GM19324 (cell line): ENCODE results near the gene RHO.

Experiments
- ATAC-seq: cut with Tn5 transposase; IDR thresholded peaks from one replicate; pipeline ENCODE4 v1.9.1; 2021; ENCODE audit warnings: mild to moderate bottlenecking, moderate library complexity; ENCODE audit not compliant: unreplicated experiment, low FRiP score

The RHO gene

GRCh38 chr3:129557548-129557894 is 29.1 kb downstream of the RHO start:
- ATAC-seq = no peak

DNA sequence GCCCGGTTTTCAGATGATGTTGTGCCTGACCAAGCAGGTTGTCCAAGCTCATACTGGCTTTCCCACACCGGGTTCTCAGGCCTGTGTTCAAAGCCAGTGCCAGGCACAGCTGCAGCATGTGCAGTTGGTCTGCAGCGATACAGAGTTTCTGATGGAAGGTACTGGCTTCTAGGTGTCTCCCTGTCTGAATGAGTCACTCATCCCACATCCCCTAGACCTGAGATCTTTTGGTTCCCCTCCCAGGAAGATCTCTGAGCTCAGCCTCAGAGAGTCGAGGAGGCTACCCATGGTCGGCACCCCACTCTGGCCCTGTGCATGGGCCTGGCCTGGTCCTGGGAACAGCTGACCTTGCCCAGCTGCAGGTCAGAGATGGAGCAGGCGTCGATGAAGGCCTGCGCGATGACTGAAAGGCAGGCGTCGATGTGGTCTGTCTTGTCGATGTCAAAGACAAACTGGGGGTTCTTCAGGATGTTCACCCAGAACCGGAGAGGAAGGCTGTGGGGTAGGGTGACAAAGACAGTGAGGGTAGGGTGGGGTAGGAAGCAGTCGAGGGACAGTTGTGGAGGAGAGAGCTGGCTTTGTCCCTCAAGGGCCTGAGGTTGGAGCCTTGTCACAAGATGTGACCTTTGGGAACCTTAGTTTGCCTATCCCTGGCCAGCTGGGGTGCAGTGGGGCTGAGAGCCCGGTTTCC is 29.8 kb downstream of the RHO start:
- no peak for ATAC-seq

- ATAC-seq = no peak
Observed at GRCh38 chr3:129558772-129559564, 30.5 kb downstream of the RHO start.

DNA sequence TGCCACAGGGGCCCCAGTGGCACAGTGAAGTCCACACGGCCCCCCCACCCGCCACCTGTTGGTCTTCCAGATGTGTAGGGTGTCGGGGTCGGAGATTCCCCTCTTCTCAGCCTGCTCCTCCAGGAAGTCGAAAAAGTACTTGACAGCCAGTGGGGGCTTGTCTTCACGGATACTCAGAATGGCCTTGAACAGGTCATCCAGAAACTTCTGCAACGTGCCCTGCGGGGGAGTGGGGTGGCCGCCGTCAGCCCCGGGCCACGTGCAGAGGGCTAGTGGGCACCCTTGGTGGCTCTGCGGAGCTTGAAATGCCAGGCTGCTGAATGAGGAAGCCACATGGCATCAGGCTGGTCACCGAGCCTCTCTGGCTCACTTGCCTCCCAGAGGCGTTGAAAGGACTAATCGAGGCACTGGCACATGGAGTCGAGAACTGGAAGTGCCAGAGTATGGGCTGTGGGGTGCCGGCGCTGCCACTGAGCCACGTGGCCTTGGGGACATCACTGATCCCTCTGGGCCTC is 31.2 kb downstream of the RHO start:
- no peak for ATAC-seq

- ATAC-seq = no peak
Observed at GRCh38 chr3:129560269-129560787, 31.9 kb downstream of the RHO start.

DNA sequence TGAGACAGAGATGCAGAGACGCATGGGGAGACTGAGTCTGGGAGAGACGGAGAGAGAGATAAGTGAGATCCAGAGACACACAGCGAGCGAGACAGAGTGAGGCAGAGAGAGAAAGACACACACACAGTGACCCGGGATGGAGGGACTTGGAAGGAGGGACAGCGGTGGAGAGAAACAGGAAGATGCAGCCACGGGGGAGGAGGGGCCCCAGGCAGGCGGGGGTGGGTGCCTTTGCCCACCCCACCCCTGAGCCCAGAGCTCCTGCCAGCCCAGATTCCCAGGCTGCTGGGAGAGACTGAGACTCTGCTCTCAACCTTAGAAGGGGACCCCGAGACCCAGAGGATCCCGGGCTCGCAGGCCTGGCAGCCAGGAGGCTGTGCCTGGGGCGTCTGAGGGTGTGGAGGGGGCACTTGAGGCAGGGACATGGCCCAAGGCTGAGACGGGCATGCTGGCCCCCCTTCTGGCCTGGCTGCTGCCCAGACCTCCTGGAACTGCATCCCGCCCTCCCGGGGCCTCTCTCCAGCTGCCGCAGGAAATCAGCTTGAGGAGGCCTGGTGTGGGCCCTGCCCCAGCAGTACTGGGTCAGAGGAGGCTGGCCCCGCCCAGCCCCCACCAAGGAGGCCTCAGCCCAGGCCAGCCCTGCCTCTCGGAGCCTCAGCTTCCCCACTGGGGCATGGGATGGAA is 32.6 kb downstream of the RHO start:
- no peak for ATAC-seq

DNA sequence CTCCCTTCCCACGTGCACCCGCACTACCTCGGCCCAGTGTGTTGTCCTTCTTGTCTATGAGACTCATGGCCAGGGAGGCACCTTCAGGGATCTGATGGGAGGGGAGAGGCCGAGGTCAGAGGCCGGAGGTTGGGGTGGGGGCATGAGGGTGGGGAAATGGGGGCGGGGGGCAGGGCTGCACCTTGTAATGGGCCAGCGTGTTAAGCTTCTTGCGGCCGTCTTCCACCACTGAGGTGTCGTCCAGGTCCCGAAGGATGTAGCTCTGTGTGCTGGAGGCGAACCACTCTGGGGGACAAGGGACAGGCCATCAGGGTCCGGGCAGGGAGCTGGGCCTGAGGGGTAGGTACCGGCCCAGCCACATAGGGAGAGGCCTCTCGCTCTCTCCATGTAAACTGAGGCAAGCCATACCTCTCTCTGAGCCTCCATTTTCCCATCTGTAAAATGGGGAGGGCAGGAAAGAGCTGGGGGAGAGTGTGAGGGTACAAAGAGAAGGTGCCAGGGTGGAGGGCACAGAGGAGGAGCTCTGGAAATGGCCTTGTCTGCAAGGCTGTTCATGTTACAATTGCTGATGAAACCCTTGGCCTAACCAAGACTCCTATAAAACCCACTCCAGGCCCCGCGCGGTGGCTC is 33.3 kb downstream of the RHO start:
- no peak for ATAC-seq

GRCh38 chr3:129562803-129563202 is 34.4 kb downstream of the RHO start:
- no peak for ATAC-seq

GRCh38 chr3:129563332-129563731 is 34.9 kb downstream of the RHO start:
- ATAC-seq = no peak

DNA sequence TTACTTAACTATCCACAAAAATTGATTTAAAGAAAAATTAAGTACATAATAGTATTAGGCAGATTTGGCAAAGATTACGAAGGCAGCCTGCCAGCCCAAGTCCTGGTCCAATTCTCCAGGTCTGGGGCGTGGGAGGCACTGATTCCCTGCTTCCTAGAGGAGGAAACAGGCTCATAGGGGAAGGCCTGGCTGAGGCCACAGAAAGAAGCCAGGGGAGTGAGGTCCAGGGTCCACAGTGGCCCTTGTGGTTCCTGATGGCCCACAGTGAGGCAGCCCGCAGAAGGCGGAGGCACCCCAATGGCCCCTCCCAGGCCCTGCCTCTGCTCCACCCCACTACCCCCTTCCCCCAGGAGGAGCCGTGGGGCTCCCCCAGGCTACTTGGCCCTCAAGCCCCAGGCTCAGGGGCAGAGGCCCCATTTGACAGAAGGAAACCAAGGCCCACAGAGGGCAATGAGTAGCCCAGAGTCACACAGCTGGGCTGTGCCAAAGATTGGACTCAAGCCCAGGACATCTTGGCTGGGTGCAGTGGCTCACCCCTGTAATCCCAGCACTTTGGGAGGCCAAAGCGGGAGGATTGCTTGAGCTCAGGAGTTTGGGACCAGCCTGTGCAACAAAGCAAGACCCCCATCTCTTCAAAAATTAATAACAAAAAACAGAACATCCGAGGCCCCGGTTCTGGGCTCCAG is 35.6 kb downstream of the RHO start:
- ATAC-seq = no peak

DNA sequence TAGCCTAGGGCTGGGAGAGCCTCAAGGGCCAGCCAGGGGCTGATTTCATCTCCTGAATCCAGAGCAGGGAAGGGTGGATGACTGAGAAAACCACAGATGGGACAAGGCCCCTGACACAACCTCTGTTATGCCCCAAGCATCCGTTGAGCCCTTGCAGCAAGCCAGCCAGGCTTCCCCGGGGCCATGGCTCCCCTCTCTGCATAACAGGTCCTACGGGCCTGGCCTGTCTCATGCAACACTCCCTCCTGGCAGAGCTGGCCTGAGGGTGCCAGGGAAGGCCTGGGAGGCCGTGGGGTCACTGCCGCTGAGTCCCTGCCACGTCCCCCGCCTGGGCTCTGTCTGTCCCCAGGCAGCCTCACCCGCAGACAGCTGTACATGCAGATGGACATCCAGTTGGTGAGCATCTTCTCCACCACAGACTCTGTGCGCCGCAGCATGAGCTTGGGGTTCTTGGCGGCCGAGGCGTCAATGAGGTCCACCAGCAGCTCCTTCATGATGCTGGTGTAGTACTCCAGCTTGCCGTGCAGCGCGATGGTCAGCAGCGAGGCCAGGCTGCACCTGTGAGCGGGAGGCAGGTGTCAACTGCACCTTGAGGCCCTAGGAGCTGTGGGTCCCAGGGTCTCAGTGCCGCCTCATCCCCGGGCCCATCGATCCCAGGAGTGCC is 36.7 kb downstream of the RHO start:
- ATAC-seq = no peak

- ATAC-seq = no peak
Observed at GRCh38 chr3:129565902-129566301, 37.5 kb downstream of the RHO start.

DNA sequence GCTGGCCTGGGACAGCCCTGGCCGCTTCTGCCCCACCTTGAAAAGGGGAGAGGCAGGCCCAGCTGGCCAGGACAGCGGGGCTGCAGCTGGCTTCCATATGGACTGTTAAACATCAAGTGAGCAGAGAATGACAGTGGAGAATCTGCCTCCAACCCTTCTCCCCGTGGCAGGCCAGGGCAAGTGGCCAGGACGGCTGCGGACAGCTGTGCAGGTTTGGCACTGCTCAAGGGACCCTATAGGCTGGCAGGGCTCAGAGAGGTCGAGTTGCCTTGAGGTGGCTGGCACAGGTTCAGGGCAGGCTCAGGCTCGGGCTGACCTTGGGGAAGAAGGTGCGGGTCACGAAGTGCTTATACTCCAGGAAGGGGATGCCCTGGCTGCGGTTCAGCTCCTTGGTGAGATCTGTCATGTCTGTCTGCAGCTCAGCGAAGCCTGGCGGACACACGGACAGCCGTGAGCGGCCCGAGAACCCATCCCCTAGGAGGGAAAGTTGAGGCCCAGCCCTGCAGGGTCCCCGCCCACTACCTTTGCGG is 38.8 kb downstream of the RHO start:
- ATAC-seq = no peak

DNA sequence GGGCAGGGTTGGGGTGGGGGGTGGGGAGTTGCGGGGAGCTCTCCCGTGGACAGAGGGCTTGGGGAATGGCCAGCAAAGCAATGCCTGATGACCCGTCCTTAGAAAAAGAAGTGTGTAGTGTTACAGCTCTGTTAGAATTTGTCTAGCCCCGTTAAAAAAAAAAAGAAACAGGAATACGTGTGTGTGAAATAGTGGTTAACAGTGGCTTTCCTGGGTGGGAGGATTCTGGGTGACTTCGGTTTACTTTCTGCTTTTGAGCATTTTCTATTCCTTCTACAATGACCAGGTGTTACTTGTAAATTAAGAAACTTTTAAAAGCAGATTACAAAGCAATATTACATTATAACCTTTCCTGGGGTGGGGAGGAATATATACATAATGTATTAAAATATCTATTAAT is 39.5 kb downstream of the RHO start:
- ATAC-seq = no peak

GRCh38 chr3:129569856-129570255 is 41.4 kb downstream of the RHO start:
- ATAC-seq = no peak

DNA sequence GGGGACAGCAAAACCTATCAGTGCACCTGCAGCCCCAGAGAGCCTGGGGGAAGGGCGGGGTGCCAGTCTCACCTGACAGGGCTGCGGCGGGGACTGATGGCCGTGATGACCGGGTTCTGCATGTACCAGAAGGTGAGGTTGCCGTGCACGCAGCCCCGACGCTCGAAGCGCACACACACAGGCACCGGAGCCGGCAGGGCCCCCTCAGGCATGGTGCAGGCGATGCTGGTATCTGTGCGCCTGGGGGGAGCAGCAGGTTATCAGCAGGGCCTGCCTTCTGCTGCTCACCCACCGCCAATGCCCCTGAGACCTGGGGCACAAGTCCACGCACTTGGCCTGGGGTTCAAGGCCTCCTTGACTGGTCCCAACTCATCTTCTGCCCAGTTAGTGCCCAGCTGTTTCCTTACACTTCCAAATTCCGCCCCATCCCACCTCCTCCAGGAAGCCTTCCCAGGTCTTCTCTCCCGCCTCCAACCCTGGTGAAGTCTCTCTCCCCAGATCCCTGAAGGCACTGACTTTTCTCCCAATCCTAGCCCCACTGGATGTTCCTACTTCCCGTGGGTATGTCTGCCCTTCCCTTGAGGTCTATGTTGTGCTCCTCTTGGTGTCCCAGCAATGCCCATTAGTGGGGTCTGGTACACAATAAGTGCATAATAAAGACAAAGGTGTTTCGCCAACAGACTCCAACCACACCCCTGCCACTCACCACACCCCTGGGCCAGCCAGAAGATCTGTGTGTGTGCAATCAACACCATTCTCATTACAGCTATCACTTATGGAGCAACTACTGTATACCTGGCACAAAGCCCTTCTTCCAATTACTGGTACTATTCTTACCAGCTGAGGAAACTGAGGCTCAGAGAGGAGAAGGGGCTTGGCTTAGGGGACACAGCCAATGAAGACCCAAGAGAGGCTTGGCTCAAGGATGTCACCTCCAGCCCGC is 43.4 kb downstream of the RHO start:
- ATAC-seq = no peak

- no peak for ATAC-seq
Observed at GRCh38 chr3:129572603-129573002, 44.2 kb downstream of the RHO start.

DNA sequence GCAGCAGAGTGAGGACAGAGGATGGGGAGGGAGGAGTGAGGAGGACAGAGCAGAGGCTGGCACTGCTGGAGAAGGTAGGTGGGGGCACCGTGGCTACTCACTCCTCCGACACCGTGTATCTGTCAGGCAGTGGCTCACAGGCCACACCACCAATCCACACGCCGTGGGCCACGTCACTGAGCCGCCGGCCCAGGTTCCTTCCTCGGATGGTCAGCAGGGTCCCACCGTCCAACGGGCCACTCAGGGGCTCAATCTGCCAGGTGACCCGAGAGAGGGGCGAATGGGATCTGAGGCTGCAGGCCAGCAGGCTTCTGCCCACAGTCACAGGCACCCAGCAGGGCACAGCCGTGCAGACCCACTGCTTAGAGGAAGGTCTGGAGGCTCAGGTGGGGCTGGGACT is 45.1 kb downstream of the RHO start:
- ATAC-seq = no peak
